ENCODE data around the gene LKAAEAR1.

Gene LKAAEAR1

DNA sequence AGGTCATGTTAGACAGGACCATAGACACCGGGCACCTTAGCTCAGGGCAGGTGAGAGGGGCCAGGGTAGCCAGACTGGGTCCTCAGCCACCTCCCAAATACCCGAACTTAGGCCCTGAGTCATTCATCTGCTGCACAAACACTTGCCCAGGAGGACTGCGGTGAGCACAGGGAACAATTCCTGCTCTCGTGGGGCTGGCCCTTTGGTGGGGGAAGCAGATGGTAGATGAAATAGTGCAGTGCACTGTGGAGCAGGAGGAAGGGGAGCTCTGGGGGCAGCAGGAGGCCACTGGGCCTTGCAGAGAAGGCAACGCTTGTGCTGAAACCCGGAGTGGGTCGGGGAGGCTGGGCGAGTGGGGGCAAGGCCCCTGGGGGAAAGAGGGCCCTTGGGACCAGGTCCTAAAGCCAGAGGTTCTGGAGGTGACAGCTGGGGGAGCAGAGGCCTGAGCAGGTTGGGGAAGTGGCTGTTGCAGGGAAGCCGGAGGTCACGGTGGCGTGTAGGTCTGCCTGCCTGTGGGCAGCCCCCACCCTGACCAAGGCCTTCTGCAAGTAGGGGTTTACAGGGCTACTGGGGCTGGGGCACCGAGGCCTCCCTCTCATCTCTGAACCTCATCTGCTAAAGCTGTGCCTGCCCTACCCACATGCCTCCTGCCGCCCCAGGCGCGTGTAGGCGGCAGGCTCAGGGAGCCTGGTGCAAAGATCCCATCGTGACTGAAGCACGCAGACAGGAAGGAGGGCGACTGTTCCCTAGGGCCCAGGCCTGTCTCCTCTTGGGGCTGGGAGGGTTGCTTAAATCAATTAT, 27.8 kb upstream of the LKAAEAR1 start:
- DNase-seq (ENCODE audit: low read depth in 2 of 2): no peak

DNA sequence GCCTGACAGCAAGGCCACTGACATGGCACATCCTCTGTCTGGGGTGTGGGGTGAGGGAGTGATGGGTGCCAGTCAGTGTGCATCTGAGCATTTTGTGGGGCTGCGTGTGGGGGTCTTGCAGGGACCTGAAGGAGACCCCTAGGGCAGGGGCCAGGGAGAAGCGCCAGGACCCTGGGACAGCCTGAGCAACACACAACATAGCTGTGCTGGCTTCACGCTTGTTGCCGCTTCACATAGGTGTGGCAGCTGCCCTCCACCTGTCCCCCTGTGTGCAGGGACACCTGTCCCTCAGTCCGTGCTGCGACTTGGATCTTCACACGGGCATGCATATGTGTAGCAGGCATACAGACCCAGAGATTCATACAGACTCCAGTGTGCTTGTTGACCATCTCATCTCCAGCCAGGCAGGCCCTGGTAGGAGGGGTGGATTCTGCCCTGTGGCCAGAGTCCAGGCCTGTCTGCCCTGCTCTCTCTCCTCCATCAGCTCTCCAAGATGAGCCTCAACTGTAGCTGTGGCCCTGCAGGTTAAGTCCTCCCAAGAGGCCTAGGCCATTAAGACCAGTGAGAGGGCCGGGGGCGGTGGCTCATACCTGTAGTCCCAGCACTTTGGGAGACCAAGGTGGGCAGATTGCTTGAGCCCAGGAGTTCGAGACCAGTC, 26.3 kb upstream of the LKAAEAR1 start:
- DNase-seq (ENCODE audit: low read depth in 2 of 2): no peak

- no peak for DNase-seq (ENCODE audit: low read depth in 2 of 2)
Measured at GRCh38 chr20:64109831-64110391, 25.7 kb upstream of the LKAAEAR1 start.

DNA sequence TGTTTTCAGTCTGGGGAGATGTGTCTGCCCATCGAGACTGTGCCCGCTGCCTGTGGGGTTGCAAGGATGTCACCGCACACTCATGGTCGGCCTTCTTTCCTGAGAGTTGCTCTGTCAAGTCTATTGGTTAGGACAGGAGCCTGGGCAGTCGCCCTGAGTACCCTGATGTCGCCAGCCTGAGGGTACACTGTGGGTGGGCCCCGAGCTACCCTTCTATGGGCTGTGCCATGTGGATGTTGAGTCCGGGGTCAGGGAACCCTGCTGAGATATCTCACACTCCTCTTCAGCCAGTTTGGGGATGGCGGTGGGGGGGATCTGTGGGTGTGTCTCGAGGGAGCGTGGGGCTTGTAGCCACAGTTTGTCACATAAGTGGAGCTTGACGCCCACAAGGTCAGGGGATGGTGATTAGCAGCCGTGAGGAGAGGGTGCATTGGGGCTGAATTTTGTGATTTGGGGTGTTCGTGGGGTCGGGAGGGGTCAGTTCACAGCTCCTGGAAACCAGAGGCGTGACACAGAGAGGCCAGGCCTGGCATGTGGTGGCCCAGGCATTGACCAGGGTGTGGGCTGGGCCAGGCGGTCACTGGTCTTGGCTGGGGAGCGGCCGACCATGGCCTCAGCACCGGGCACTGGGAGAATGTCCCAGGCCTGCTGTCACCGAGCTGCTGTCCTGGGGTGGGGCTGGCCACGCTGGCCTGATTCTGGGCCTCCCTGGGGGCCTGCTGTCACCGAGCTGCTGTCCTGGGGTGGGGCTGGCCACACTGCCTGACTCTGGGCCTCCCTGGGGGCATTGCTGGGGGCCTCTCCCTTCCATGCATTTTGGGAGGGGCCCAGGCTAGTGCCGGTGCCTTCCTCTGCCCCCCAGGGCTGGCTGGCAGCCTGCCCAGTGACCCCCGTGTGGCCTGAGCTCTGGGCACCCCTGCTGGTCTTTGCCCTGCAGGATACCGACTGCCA, 24.8 kb upstream of the LKAAEAR1 start:
- DNase-seq (ENCODE audit: low read depth in 2 of 2): no peak

GRCh38 chr20:64107736-64108457, 23.7 kb upstream of the LKAAEAR1 start:
- DNase-seq (ENCODE audit: low read depth in 2 of 2): no peak

- DNase-seq (ENCODE audit: low read depth in 2 of 2): no peak
Measured at GRCh38 chr20:64106981-64107735, 23.0 kb upstream of the LKAAEAR1 start, which contains the start of gene NPBWR2. Gene NPBWR2, minus strand, starts transcription at chr20:64107565. Its CDS starts 734 bp downstream, at chr20:64106831.

DNA sequence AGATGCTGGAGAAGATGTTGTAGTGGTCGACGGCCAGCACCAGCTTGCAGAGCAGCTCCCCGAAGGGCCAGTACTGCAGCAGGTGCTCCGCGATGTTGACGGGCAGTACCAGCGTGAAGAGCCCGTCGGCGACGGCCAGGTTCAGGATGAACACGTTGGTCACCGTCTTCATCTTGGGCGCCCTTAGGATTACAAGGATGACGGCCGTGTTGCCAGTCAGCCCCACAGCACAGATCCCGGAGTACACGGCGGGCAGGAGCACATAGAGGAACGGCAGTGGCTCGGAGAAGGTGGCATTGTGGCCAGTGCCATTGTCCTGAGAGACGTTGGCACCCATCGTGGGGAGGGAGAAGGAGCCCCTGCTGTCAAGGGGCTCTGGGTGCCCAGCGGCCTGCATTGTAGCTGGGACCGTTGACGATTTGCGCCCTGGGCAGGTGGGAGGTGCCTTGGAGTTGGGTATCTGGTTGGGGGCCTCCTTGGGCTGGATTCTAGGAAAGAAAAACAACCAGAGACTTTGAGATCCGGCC, 22.3 kb upstream of the LKAAEAR1 start:
- no peak for DNase-seq (ENCODE audit: low read depth in 2 of 2)

GRCh38 chr20:64105846-64106434, 21.7 kb upstream of the LKAAEAR1 start:
- DNase-seq (ENCODE audit: low read depth in 2 of 2): no peak

- DNase-seq (ENCODE audit: low read depth in 2 of 2): no peak
Measured at GRCh38 chr20:64104667-64105451, 20.7 kb upstream of the LKAAEAR1 start.

DNA sequence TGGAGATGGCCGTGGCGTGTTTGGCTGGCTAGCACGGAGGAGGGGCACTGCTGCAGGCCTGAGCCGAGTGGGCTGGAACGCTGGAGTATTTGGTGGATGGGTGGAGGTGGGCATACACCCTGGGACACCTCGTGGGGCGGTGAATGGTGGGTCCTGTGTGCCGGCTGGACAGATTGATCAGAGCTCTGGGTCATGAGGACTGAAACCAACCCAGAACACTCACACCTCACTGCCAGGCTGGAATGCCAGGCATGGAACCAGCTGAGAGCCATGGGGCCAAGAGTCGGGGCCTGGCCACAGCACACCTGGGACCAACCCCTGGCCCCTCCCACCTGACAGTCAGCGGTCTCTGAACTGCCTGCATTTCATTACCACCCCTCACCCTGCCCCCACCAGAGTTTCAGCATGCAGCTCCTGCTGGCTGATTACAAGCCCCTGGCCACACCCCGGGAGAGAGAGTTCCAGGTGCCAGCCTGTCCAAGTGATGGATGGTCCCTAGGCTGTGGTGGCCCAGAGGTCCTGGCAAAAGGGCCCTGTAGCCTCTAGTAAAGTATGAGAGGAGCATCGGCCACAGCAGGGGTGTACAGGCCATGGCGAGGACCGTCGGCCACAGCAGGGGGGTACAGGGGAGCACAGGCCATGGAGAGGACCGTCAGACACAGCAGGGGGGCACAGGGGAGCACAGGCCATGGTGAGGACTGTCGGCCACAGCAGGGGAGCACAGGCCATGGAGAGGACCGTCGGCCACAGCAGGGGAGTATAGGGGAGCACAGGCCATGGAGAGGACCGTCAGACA, 19.9 kb upstream of the LKAAEAR1 start:
- no peak for DNase-seq (ENCODE audit: low read depth in 2 of 2)

- no peak for DNase-seq (ENCODE audit: low read depth in 2 of 2)
Measured at GRCh38 chr20:64102647-64103354, 18.6 kb upstream of the LKAAEAR1 start.

DNA sequence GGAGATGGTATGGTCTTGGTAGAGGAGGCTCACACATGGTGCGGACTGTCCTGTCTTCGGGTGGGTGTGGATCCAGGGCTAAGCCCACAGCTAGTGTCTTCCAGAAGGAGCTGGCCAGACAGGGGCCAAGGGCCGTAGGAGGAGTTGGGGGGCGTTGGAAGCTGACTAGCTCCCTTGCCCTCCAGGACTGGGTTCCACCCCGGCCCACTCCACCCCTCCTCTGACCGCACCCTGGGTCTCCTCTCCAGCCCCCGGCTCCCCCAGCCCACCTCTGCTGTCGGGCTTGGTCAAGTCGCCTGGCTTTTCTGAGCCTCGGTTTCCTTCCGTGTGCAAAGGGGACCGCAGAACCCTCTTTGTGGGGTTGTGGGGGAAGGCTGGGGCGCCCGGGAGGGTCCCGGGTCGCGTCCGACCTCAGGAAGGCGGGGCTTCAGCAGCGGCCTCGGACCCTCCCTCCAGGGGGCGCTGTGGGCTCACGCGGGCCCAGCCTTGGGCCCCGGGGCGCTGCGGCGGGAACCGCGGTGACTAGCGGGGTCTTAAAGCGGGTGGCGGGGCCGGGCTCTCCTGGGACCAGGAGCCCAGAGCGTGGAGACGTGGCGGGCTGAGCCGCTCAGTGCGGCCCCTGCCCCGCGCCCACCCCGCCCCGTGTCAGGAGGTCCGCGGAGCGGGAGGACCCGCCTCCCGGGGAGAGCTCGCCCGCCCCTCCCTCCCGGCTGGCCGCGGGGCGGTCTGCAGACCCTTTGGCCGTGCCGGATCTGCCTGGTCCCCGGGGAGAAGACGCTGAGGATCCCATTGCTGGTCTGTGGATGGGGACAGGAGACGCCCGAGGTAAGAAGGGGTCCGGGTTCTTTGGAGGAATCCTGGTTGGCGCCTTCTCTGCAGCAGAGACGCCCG, 17.8 kb upstream of the LKAAEAR1 start:
- peak in 1 of 2 donors; percentile 50 for DNase-seq (ENCODE audit: low read depth in 2 of 2)

DNA sequence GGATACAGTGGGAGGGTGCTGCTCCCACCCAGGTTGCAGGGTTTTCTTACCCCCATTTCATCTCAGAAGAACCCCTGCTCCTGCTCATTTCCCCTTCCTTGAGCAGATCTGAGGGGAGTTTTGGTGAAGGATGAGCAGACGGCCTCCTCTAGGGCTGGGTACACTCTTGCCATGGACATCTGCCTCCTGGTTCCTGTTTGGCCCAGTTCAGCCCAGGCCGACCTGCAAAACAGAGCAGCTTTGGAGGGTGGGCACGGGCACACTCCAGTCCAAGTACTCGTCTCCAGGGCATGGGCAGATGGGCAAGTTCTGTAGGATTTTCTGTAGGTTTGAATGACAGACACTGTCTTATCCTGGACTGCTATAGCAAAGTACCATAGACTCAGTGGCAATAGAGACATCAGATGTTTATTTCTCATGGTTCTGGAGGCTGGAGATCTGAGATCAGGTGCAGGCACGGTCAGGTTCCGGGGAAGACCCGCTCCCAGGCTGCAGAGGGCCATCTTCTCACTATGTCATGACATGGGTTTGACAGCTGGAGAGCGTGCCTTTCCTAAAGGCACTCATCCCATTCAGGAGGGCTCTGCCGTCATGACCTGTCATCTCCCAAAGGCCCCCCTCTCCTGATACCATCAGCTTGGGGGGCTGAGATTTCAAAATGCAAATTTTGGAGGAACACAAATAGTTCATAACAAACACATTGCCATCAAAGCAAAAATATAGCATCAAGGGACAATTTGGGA, 16.9 kb upstream of the LKAAEAR1 start:
- DNase-seq (ENCODE audit: low read depth in 2 of 2): no peak

DNA sequence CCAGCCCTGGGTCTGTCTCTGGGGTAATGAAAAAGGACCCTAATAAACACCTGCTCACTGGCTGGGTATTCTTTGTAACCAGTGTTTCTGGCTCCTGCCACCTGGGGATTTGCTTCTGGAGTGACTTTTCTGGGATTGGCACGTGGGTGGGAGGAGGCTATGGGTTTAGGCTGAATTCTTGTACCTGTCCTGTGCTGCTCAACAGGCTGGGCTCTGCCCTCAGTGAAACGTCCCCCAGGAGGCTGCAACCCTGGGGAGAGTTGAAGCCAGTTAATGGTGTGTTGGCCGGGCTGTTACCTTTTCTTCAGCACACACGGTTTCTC, 16.3 kb upstream of the LKAAEAR1 start:
- no peak for DNase-seq (ENCODE audit: low read depth in 2 of 2)

GRCh38 chr20:64099880-64100565, 15.8 kb upstream of the LKAAEAR1 start:
- no peak for DNase-seq (ENCODE audit: low read depth in 2 of 2)

Measured in stimulated activated CD8-positive, alpha-beta memory T cell treated with anti-CD3 and anti-CD28 coated beads, Interleukin-15, amount 100 ng/mL, for 48 hours (primary cell).